Measurements from ENCODE around the gene CHADL. TPM values are rescaled to one million over a fixed set of nuclear protein-coding genes. Genes with fewer than 3 reads are reported as not detected.

The CHADL gene
- total and polyA plus RNA-seq, 2 donors from 2014 or later = 2.7 to 4.8 TPM

GRCh38 chr22:41254230-41254629 is 13.5 kb upstream of the CHADL start:
- DNase-seq = no peak
- H3K36me3 ChIP-seq (ENCODE audit: control insufficient read depth in 2 of 3, insufficient read depth in 3 of 3, low read length in 3 of 3) = peaks cover 0 to 27% (median 20%) of the 10 kb centered on the region in 3 donors
- H3K9ac ChIP-seq (ENCODE audit: low read length in 3 of 3) = no peak overlapping the region
- H3K27ac ChIP-seq (ENCODE audit: low read depth in 2 of 2, low read length in 2 of 2) = no peak overlapping the region
- H3K27me3 ChIP-seq (ENCODE audit: control insufficient read depth, insufficient read depth, low read length) = no peaks in the 10 kb centered on the region
- FAIRE-seq = no peak
- H3K4me3 ChIP-seq (ENCODE audit: low read length in 3 of 3) = no peak overlapping the region
- intact Hi-C loops (cut with DNase I) = no loop called here
- H3K9me3 ChIP-seq (ENCODE audit: control insufficient read depth in 2 of 3, insufficient read depth in 1 of 3, low read length in 3 of 3) = no peaks in the 10 kb centered on the region
- H3K4me1 ChIP-seq (ENCODE audit: control insufficient read depth in 2 of 3, insufficient read depth in 2 of 3, low read depth in 1 of 3, low read length in 3 of 3) = no peaks in the 10 kb centered on the region
- TF ChIP-seq CTCF (IDR thresholded peaks at IDR 0.05; ENCODE audit: borderline replicate concordance, extremely low read depth, insufficient read depth) = no peak

GRCh38 chr22:41252365-41252764 is 11.6 kb upstream of the CHADL start:
- FAIRE-seq (no peak), DNase-seq (no peak)
- Histone ChIP-seq H3K4me1 (ENCODE audit: control insufficient read depth in 2 of 3, insufficient read depth in 2 of 3, low read depth in 1 of 3, low read length in 3 of 3) (no peaks in the 10 kb centered on the region), H3K27me3 (ENCODE audit: control insufficient read depth, insufficient read depth, low read length) (no peaks in the 10 kb centered on the region), H3K27ac (ENCODE audit: low read depth in 2 of 2, low read length in 2 of 2) (no peak overlapping the region), H3K36me3 (ENCODE audit: control insufficient read depth in 2 of 3, insufficient read depth in 3 of 3, low read length in 3 of 3) (peaks cover 0 to 26% (median 24%) of the 10 kb centered on the region in 3 donors), H3K4me3 (ENCODE audit: low read length in 3 of 3) (no peak overlapping the region), H3K9ac (ENCODE audit: low read length in 3 of 3) (no peak overlapping the region), H3K9me3 (ENCODE audit: control insufficient read depth in 2 of 3, insufficient read depth in 1 of 3, low read length in 3 of 3) (no peaks in the 10 kb centered on the region)
- no peak for TF ChIP-seq CTCF (IDR thresholded peaks at IDR 0.05; ENCODE audit: borderline replicate concordance, extremely low read depth, insufficient read depth)
- intact Hi-C loops (cut with DNase I) = no loop called here

GRCh38 chr22:41250127-41250526 is 9.4 kb upstream of the CHADL start:
- Histone ChIP-seq H3K27me3 (ENCODE audit: control insufficient read depth, insufficient read depth, low read length) (no peaks in the 10 kb centered on the region), H3K9me3 (ENCODE audit: control insufficient read depth in 2 of 3, insufficient read depth in 1 of 3, low read length in 3 of 3) (no peaks in the 10 kb centered on the region), H3K4me3 (ENCODE audit: low read length in 3 of 3) (no peak overlapping the region), H3K27ac (ENCODE audit: low read depth in 2 of 2, low read length in 2 of 2) (no peak overlapping the region), H3K4me1 (ENCODE audit: control insufficient read depth in 2 of 3, insufficient read depth in 2 of 3, low read depth in 1 of 3, low read length in 3 of 3) (no peaks in the 10 kb centered on the region), H3K9ac (ENCODE audit: low read length in 3 of 3) (no peak overlapping the region), H3K36me3 (ENCODE audit: control insufficient read depth in 2 of 3, insufficient read depth in 3 of 3, low read length in 3 of 3) (peaks cover 0 to 21% (median 19%) of the 10 kb centered on the region in 3 donors)
- FAIRE-seq (no peak), DNase-seq (no peak)
- intact Hi-C loops (cut with DNase I) = no loop called here
- TF ChIP-seq CTCF (IDR thresholded peaks at IDR 0.05; ENCODE audit: borderline replicate concordance, extremely low read depth, insufficient read depth) = no peak

GRCh38 chr22:41249442-41249841 is 8.7 kb upstream of the CHADL start:
- Histone ChIP-seq H3K36me3 (ENCODE audit: control insufficient read depth in 2 of 3, insufficient read depth in 3 of 3, low read length in 3 of 3) (peaks cover 0 to 21% (median 19%) of the 10 kb centered on the region in 3 donors), H3K27ac (ENCODE audit: low read depth in 2 of 2, low read length in 2 of 2) (no peak overlapping the region), H3K9me3 (ENCODE audit: control insufficient read depth in 2 of 3, insufficient read depth in 1 of 3, low read length in 3 of 3) (no peaks in the 10 kb centered on the region), H3K4me1 (ENCODE audit: control insufficient read depth in 2 of 3, insufficient read depth in 2 of 3, low read depth in 1 of 3, low read length in 3 of 3) (no peaks in the 10 kb centered on the region), H3K4me3 (ENCODE audit: low read length in 3 of 3) (no peak overlapping the region), H3K9ac (ENCODE audit: low read length in 3 of 3) (no peak overlapping the region), H3K27me3 (ENCODE audit: control insufficient read depth, insufficient read depth, low read length) (no peaks in the 10 kb centered on the region)
- FAIRE-seq = no peak
- intact Hi-C loops (cut with DNase I) = no loop called here
- DNase-seq = no peak
- TF ChIP-seq CTCF (IDR thresholded peaks at IDR 0.05; ENCODE audit: borderline replicate concordance, extremely low read depth, insufficient read depth) = no peak

Measured in kidney (tissue), 14 donors.